Skeletal muscle tissue (tissue), 4 donors: ENCODE results near the gene LRRC3. TPM values are rescaled to one million over a fixed set of nuclear protein-coding genes. Genes with fewer than 3 reads are reported as not detected.

Source experiments
- H3K27ac ChIP-seq: one replicate; pipeline ENCODE4 v1.7.0; 2013; ENCODE audit warnings: mild to moderate bottlenecking, low read depth, low read length, inconsistent platforms
- H3K27me3 ChIP-seq, 3 donors: one replicate each; pipeline ENCODE4 v1.7.0; 2013; ENCODE audit warnings: low read length in 3 of 3; ENCODE audit not compliant: control insufficient read depth in 3 of 3, insufficient read depth in 3 of 3
- H3K36me3 ChIP-seq, 3 donors: one replicate each; pipeline ENCODE4 v1.7.0; 2013; ENCODE audit warnings: low read length in 3 of 3; ENCODE audit not compliant: control insufficient read depth in 3 of 3, insufficient read depth in 3 of 3
- H3K4me1 ChIP-seq, 3 donors: one replicate each; pipeline ENCODE4 v1.7.0; 2013; ENCODE audit warnings: low read length in 3 of 3, mild to moderate bottlenecking in 3 of 3; ENCODE audit not compliant: control insufficient read depth in 3 of 3, insufficient read depth in 3 of 3
- H3K4me3 ChIP-seq, 3 donors: one replicate each; pipeline ENCODE4 v1.7.0; 2013; ENCODE audit warnings: low read length in 3 of 3
- H3K9ac ChIP-seq, 3 donors: one replicate each; pipeline ENCODE4 v1.7.0; 2013; ENCODE audit warnings: low read length in 3 of 3, mild to moderate bottlenecking in 3 of 3, moderate library complexity in 2 of 3, low read depth in 1 of 3
- H3K9me3 ChIP-seq, 3 donors: one replicate each; pipeline ENCODE4 v1.7.0; 2013; ENCODE audit warnings: low read length in 3 of 3; ENCODE audit not compliant: control insufficient read depth in 3 of 3
- total RNA-seq: library from RNA; depleted of rRNA; stranded (reverse); fragments of >200 nt; gene quantifications from one replicate; pipeline ENCODE4 v1.2.3, GENCODE V29; 2014
- donor health status: Osteomylitis.

Gene LRRC3
- total RNA-seq, 1 donor from 2014 or later: 0.52 TPM

GRCh38 chr21:44495611-44496563, 40.6 kb downstream of the LRRC3 start:
- H3K27me3 ChIP-seq: peaks cover 18 to 61% (median 56%) of the 10 kb centered on the region in 3 donors
- no peaks in the 10 kb centered on the region for H3K36me3 ChIP-seq
- no peak overlapping the region for H3K4me3 ChIP-seq
- H3K9me3 ChIP-seq: peaks cover 0 to 9% (median 7%) of the 10 kb centered on the region in 3 donors
- no peak overlapping the region for H3K27ac ChIP-seq
- H3K9ac ChIP-seq: no peak overlapping the region
- peaks cover 0 to 4% (median 0%) of the 10 kb centered on the region in 3 donors for H3K4me1 ChIP-seq

- Histone ChIP-seq H3K9ac (no peak overlapping the region), H3K4me3 (no peak overlapping the region), H3K4me1 (peaks cover 0 to 4% (median 0%) of the 10 kb centered on the region in 3 donors), H3K27me3 (peaks cover 18 to 59% (median 51%) of the 10 kb centered on the region in 3 donors), H3K36me3 (no peaks in the 10 kb centered on the region), H3K27ac (no peak overlapping the region), H3K9me3 (peaks cover 0 to 8% (median 5%) of the 10 kb centered on the region in 3 donors)
Observed at GRCh38 chr21:44496564-44497550, 41.5 kb downstream of the LRRC3 start.

- Histone ChIP-seq H3K9ac (no peak overlapping the region), H3K4me1 (peaks cover 0 to 4% (median 0%) of the 10 kb centered on the region in 3 donors), H3K27ac (no peak overlapping the region), H3K4me3 (no peak overlapping the region), H3K27me3 (peaks cover 18 to 56% (median 55%) of the 10 kb centered on the region in 3 donors), H3K36me3 (no peaks in the 10 kb centered on the region), H3K9me3 (peaks cover 0 to 5% (median 5%) of the 10 kb centered on the region in 3 donors)
Observed at GRCh38 chr21:44497703-44498126, 42.4 kb downstream of the LRRC3 start.

- Histone ChIP-seq H3K27me3 (peaks cover 18 to 55% (median 53%) of the 10 kb centered on the region in 3 donors), H3K9me3 (no peaks in the 10 kb centered on the region), H3K4me3 (no peak overlapping the region), H3K27ac (no peak overlapping the region), H3K9ac (no peak overlapping the region), H3K36me3 (no peaks in the 10 kb centered on the region), H3K4me1 (peaks cover 0 to 4% (median 0%) of the 10 kb centered on the region in 3 donors)
Observed at GRCh38 chr21:44498280-44499210, 43.2 kb downstream of the LRRC3 start.

GRCh38 chr21:44499211-44499560, 43.9 kb downstream of the LRRC3 start:
- Histone ChIP-seq H3K4me1 (peaks cover 0 to 4% (median 0%) of the 10 kb centered on the region in 3 donors), H3K27me3 (peaks cover 18 to 51% (median 47%) of the 10 kb centered on the region in 3 donors), H3K9ac (no peak overlapping the region), H3K27ac (no peak overlapping the region), H3K9me3 (no peaks in the 10 kb centered on the region), H3K4me3 (no peak overlapping the region), H3K36me3 (no peaks in the 10 kb centered on the region)

- Histone ChIP-seq H3K9me3 (no peaks in the 10 kb centered on the region), H3K27ac (no peak overlapping the region), H3K27me3 (peaks cover 18 to 48% (median 42%) of the 10 kb centered on the region in 3 donors), H3K9ac (no peak overlapping the region), H3K4me3 (no peak overlapping the region), H3K4me1 (peaks cover 0 to 4% (median 0%) of the 10 kb centered on the region in 3 donors), H3K36me3 (no peaks in the 10 kb centered on the region)
Observed at GRCh38 chr21:44499631-44500030, 44.3 kb downstream of the LRRC3 start.

- Histone ChIP-seq H3K9me3 (no peaks in the 10 kb centered on the region), H3K27ac (no peak overlapping the region), H3K4me3 (no peak overlapping the region), H3K9ac (no peak overlapping the region), H3K4me1 (peaks cover 0 to 4% (median 0%) of the 10 kb centered on the region in 3 donors), H3K36me3 (no peaks in the 10 kb centered on the region), H3K27me3 (peaks cover 18 to 43% (median 37%) of the 10 kb centered on the region in 3 donors)
Observed at GRCh38 chr21:44500111-44500510, 44.8 kb downstream of the LRRC3 start.

- Histone ChIP-seq H3K36me3 (no peaks in the 10 kb centered on the region), H3K9ac (no peak overlapping the region), H3K27ac (no peak overlapping the region), H3K9me3 (no peaks in the 10 kb centered on the region), H3K4me3 (no peak overlapping the region), H3K27me3 (peaks cover 19 to 46% (median 43%) of the 10 kb centered on the region in 3 donors), H3K4me1 (peaks cover 0 to 4% (median 0%) of the 10 kb centered on the region in 3 donors)
Observed at GRCh38 chr21:44502171-44502958, 47.1 kb downstream of the LRRC3 start.
